ENCODE results near the gene TCF15. TPM values are rescaled to one million over a fixed set of nuclear protein-coding genes. Genes with fewer than 3 reads are reported as not detected.

The TCF15 gene
- total RNA-seq, 2 experiments from 2014 or later = not detected

DNA sequence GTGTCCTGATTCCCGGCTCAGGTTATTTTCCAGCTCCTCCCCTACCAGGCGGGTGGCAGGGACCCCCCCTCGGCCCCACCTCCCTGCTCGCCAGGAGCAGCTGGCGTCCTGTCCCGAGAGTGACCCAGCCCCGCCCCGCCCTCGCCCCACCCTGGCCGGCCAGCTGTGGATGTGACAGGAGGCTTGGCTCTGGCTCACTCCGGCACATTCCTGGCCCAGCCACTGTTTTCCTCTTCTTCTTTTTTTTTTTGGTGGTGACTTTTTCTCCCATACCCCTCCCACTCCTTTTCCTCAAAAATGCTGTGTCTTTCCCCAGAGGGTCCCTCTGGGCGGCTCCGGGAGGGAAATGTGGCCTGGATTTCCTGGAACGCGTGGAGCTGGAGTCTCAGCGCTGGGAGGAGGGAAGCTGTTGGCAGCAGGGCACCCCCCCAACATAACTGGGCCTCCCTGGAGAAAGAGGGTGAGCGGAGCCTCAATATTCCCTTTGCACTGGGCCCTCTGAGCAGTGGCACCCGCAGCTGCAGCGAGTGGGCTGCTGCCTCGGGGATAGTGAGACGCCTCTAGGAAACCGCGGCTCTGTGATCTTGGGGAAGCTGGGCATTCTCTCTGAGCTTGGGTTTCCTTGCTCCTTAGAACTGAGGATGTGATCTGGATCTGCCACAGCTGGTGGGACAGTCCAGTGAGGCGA, 38.2 kb downstream of the TCF15 start:
- ChIA-PET POLR2A (no interaction called here), CTCF (interaction anchor here (1.6 to 1.8 kb wide), 2 partner anchors 10 to 74 kb away, joined by 4 to 7 read pairs; no protein-coding TSS in a partner anchor)
- H3K4me3 Mint-ChIP-seq = no peak overlapping the region
- no peak overlapping the region for H3K27ac Mint-ChIP-seq
- no peaks in the 10 kb centered on the region for H3K9me3 Mint-ChIP-seq (ENCODE audit: insufficient read depth)
- H3K36me3 Mint-ChIP-seq (ENCODE audit: low read depth) = no peaks in the 10 kb centered on the region
- peaks cover 2% of the 10 kb centered on the region for H3K4me1 Mint-ChIP-seq (ENCODE audit: low read depth)
- no peak for DNase-seq
- peaks cover 22% of the 10 kb centered on the region for H3K27me3 Mint-ChIP-seq (ENCODE audit: low read depth)
- ATAC-seq = no peak

DNA sequence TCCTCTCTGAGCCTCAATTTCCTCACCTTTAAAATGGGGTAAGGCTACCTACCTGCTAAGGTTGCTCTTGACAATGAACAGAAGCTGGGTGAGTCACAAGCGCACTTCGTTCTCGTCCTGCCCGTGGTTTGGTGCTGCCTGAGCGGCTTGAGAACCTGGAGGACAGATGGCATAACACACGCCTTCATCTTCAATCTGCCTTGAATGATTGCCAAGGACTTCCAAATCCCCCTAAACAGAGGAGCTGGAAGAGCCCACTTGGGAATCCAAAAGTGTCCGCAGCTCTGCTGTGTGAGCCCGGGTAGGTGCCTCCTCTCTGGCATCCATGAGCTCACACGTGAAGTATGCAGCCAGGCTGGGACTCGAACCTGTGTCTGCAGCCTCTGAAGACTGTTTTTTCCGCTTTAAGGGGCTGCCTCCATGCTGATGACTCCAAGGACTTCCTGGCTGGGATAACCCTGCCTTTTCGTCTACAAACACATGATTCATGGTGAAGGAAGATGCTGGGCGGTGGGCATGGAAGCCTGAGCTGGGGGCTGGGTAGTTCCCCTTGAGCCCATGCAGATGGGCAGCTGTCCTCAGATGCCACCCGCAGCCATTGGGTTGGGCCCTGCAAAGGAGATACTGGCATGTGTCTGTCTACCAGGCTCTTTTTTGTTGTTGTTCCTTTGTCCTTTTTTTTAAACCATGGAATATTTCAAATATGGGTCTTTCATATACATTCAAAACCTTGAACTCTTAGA, 41.3 kb downstream of the TCF15 start:
- POLR2A ChIA-PET = no interaction called here

DNA sequence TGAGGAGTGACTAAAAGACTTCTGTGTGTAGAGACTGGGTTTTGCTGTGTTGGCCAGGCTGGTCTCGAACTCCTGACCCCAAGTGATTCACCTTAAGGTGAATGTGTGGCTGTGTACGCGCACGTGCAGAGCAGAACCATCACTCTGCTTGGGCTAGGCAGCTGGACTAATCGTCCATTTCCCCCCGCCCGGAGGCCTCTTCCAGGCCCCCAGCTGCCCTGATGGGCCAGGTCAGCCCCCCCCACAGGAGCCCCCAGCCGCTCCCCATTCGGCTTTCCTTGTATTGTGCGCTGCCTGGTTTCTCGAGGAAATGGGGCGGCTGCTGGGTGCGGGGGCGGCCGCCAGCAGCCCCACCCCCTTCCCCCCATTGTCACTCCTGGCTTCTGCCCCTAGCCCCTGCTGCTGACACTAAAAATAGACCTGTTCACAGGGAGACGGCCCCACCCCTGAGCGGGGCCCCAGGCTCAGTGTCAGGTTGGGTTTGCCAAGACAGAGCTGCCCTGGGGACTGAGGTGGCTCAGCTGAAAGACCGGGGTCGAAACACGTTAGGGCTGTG, 41.9 kb downstream of the TCF15 start:
- Mint-ChIP-seq H3K4me1 (ENCODE audit: low read depth) (peaks cover 2% of the 10 kb centered on the region), H3K36me3 (ENCODE audit: low read depth) (no peaks in the 10 kb centered on the region), H3K9me3 (ENCODE audit: insufficient read depth) (no peaks in the 10 kb centered on the region), H3K27ac (no peak overlapping the region), H3K27me3 (ENCODE audit: low read depth) (peaks cover 20% of the 10 kb centered on the region), H3K4me3 (no peak overlapping the region)
- ATAC-seq (no peak), DNase-seq (no peak)
- ChIA-PET POLR2A (no interaction called here), CTCF (no interaction called here)

More for the DNA sequence above, 41.3 kb downstream of the TCF15 start:
- H3K4me3 Mint-ChIP-seq = no peak overlapping the region
- H3K27ac Mint-ChIP-seq = no peak overlapping the region
- H3K4me1 Mint-ChIP-seq (ENCODE audit: low read depth) = peaks cover 2% of the 10 kb centered on the region
- CTCF ChIA-PET = no interaction called here
- H3K36me3 Mint-ChIP-seq (ENCODE audit: low read depth) = no peaks in the 10 kb centered on the region
- no peak for DNase-seq
- H3K9me3 Mint-ChIP-seq (ENCODE audit: insufficient read depth) = no peaks in the 10 kb centered on the region
- peaks cover 20% of the 10 kb centered on the region for H3K27me3 Mint-ChIP-seq (ENCODE audit: low read depth)
- ATAC-seq = no peak

GRCh38 chr20:564192-564591, 45.9 kb downstream of the TCF15 start:
- ChIA-PET CTCF (interaction anchor here (1.0 to 3.4 kb wide), 3 partner anchors 9 to 175 kb away, joined by 3 to 11 read pairs (median 6); no protein-coding TSS in a partner anchor), POLR2A (no interaction called here)
- no peaks in the 10 kb centered on the region for H3K36me3 Mint-ChIP-seq (ENCODE audit: low read depth)
- DNase-seq (no peak), ATAC-seq (no peak)
- H3K9me3 Mint-ChIP-seq (ENCODE audit: insufficient read depth) = no peaks in the 10 kb centered on the region
- no peak overlapping the region for H3K27ac Mint-ChIP-seq
- peaks cover 18% of the 10 kb centered on the region for H3K27me3 Mint-ChIP-seq (ENCODE audit: low read depth)
- H3K4me1 Mint-ChIP-seq (ENCODE audit: low read depth) = peaks cover 2% of the 10 kb centered on the region
- H3K4me3 Mint-ChIP-seq = no peak overlapping the region

- H3K9me3 Mint-ChIP-seq (ENCODE audit: insufficient read depth) = no peaks in the 10 kb centered on the region
- ChIA-PET POLR2A (interaction anchor here (1.4 kb wide), 1 partner anchor 21 kb away, joined by 3 read pairs; no protein-coding TSS in a partner anchor), CTCF (interaction anchor here (0.9 to 3.4 kb wide), 7 partner anchors 11 to 176 kb away, joined by 3 to 39 read pairs (median 6); no protein-coding TSS in a partner anchor)
- DNase-seq (no peak), ATAC-seq (no peak)
- no peaks in the 10 kb centered on the region for H3K4me1 Mint-ChIP-seq (ENCODE audit: low read depth)
- peaks cover 15% of the 10 kb centered on the region for H3K27me3 Mint-ChIP-seq (ENCODE audit: low read depth)
- H3K4me3 Mint-ChIP-seq = no peak overlapping the region
- H3K36me3 Mint-ChIP-seq (ENCODE audit: low read depth) = no peaks in the 10 kb centered on the region
- H3K27ac Mint-ChIP-seq = no peak overlapping the region
These were observed 46.9 kb downstream of the TCF15 start for GRCh38 chr20:563187-563586.

DNA sequence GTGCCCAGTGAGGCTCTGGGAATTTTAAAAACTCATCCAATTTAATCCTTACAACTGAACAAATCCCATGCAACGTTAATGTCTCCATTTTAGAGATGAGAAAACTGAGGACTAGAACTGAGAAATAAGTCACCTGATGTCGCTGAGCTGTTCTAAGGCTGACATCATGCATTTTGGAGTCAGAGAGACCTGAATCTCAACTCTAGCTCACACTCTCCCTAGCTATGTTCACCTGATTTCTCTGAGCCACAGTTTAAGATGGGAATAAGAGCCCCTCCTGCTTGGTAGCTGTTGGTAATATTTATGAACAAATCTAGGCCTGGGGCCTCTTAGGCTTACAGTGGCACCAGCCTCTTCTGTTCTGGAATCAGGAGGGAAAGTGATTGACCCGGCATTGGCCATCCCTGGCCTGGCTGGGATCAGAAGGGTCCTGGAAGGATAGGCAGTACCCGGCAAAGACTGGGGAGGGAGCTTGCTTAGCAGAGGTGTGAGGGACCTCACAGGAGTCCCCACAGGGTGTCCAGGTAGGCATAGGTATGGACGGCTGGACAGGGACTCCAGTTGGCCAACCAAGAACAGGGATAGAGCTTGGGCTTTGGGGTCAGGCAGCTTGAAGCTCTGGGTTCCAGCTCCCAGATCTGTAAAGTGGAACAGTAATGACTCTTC, 47.7 kb downstream of the TCF15 start:
- POLR2A ChIA-PET = interaction anchor here (1.0 to 1.4 kb wide), 2 partner anchors 19 to 20 kb away, joined by 3 read pairs; partner anchors contain the start of gene CSNK2A1
- H3K4me3 Mint-ChIP-seq = no peak overlapping the region

GRCh38 chr20:561437-562231, 48.5 kb downstream of the TCF15 start:
- no peak overlapping the region for H3K4me3 Mint-ChIP-seq
- no peaks in the 10 kb centered on the region for H3K9me3 Mint-ChIP-seq (ENCODE audit: insufficient read depth)
- H3K27me3 Mint-ChIP-seq (ENCODE audit: low read depth) = peaks cover 8% of the 10 kb centered on the region
- CTCF ChIA-PET = interaction anchor here (0.8 to 3.4 kb wide), 10 partner anchors 9 to 177 kb away, joined by 3 to 39 read pairs (median 6); partner anchors contain the start of gene CSNK2A1
- POLR2A ChIA-PET = interaction anchor here (0.6 to 1.0 kb wide), 2 partner anchors 18 to 36 kb away, joined by 3 read pairs; partner anchors contain the start of gene CSNK2A1
- peak; percentile 77 for ATAC-seq
- no peak overlapping the region for H3K27ac Mint-ChIP-seq
- DNase-seq = peak; percentile 67
- no peaks in the 10 kb centered on the region for H3K36me3 Mint-ChIP-seq (ENCODE audit: low read depth)
- H3K4me1 Mint-ChIP-seq (ENCODE audit: low read depth) = no peaks in the 10 kb centered on the region

More for the DNA sequence above, 47.7 kb downstream of the TCF15 start:
- DNase-seq (no peak), ATAC-seq (no peak)
- Mint-ChIP-seq H3K9me3 (ENCODE audit: insufficient read depth) (no peaks in the 10 kb centered on the region), H3K36me3 (ENCODE audit: low read depth) (no peaks in the 10 kb centered on the region), H3K4me1 (ENCODE audit: low read depth) (no peaks in the 10 kb centered on the region), H3K27me3 (ENCODE audit: low read depth) (peaks cover 13% of the 10 kb centered on the region), H3K27ac (no peak overlapping the region)
- CTCF ChIA-PET = interaction anchor here (0.6 to 3.4 kb wide), 9 partner anchors 10 to 177 kb away, joined by 3 to 39 read pairs (median 5); no protein-coding TSS in a partner anchor

DNA sequence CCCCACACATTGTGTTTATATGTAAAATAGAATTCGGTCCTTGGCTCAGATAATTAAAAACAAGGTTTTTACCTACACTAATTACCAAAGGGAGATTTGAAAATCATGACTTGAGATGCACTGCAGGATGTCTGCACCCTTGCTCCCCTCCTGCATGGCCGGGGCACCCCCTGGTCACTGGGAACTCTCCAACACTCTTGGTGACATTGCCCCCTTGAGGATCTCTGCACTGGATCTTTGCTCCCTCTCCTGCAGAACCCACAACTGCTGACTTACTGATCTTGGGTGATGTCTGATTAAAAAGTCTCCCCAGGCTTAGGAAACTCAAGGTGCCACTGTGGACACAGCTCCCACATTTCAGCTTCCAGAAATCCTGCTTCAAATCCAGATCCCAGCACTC, 49.4 kb downstream of the TCF15 start:
- Mint-ChIP-seq H3K27ac (no peak overlapping the region), H3K9me3 (ENCODE audit: insufficient read depth) (no peaks in the 10 kb centered on the region), H3K4me1 (ENCODE audit: low read depth) (no peaks in the 10 kb centered on the region), H3K4me3 (no peak overlapping the region), H3K27me3 (ENCODE audit: low read depth) (peaks cover 13% of the 10 kb centered on the region), H3K36me3 (ENCODE audit: low read depth) (no peaks in the 10 kb centered on the region)
- POLR2A ChIA-PET = no interaction called here
- no peak for DNase-seq
- CTCF ChIA-PET = interaction anchor here (0.7 to 3.4 kb wide), 7 partner anchors 17 to 178 kb away, joined by 3 to 39 read pairs (median 5); partner anchors contain the start of gene CSNK2A1
- ATAC-seq = no peak

DNA sequence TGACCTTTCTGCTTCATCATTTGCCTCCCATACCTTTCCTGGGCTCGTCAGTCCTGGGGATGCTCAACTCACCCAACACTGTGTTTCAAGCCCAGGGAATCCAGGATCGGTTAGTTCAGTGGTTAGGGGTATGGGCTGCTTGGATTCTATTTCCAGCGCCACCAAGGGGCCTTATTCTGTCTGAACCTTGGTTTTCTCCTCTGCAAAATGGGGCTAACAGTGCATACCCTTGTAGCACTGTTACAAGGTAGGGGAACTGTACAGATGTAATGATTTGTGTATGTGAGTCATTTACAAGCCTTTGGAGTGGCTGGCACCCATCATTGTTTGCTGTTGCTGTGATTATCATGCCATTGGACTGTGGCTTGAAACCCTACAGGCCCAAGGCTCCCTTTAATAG, 52.0 kb downstream of the TCF15 start:
- no peaks in the 10 kb centered on the region for H3K9me3 Mint-ChIP-seq (ENCODE audit: insufficient read depth)
- POLR2A ChIA-PET = no interaction called here

DNA sequence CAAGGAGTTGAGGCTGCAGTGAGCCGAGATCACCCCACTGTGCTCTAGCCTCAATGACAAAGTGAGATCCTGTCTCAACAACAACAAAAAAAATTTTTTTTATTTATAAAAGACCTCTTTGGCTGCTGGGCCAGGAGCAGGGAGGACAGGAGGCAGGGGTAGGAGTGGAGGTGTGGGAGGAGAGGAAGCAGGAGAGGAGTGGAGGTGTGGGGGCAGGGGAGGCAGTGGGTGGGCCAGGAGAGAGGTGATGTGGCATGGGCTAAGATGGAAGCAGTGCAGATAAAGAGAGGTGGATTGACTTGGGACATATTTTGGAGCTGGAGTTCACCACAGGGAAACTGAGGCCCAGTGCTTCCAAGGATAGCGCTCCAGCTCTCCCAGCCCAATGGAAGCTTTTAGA, 53.1 kb downstream of the TCF15 start:
- CTCF ChIA-PET = interaction anchor here (3.0 kb wide), 1 partner anchor 89 kb away, joined by 8 read pairs; no protein-coding TSS in a partner anchor
- no peaks in the 10 kb centered on the region for H3K9me3 Mint-ChIP-seq (ENCODE audit: insufficient read depth)

More for the DNA sequence above, 52.0 kb downstream of the TCF15 start:
- ATAC-seq (no peak), DNase-seq (no peak)
- Mint-ChIP-seq H3K27me3 (ENCODE audit: low read depth) (peaks cover 28% of the 10 kb centered on the region), H3K4me3 (no peak overlapping the region), H3K4me1 (ENCODE audit: low read depth) (no peaks in the 10 kb centered on the region), H3K36me3 (ENCODE audit: low read depth) (no peaks in the 10 kb centered on the region), H3K27ac (no peak overlapping the region)
- CTCF ChIA-PET = interaction anchor here (3.0 kb wide), 1 partner anchor 87 kb away, joined by 8 read pairs; no protein-coding TSS in a partner anchor

DNA sequence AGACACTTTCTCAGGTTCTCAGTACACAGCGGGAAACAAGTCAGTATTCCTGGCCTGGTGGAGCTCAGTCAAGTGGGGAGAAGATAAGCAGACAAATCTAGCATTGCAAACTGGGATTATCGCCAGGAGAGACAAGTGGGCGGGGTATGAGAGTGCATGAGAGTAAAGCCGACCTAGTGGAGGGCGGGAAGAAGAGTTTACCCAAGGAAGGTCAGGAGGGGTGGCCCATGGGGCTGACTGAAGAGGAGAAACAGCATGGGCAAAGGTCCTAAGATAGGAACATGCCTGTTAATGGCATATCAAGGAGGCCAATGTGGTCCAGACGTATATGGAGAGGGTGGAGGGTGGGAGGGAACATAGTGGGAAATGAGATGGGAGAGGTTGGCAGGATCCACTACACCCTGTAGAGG, 54.1 kb downstream of the TCF15 start:
- ChIA-PET POLR2A (no interaction called here), CTCF (interaction anchor here (3.0 kb wide), 1 partner anchor 90 kb away, joined by 8 read pairs; no protein-coding TSS in a partner anchor)
- H3K27me3 Mint-ChIP-seq (ENCODE audit: low read depth) = peaks cover 34% of the 10 kb centered on the region

More for the DNA sequence above, 53.1 kb downstream of the TCF15 start:
- Mint-ChIP-seq H3K27ac (no peak overlapping the region), H3K4me1 (ENCODE audit: low read depth) (no peaks in the 10 kb centered on the region), H3K4me3 (no peak overlapping the region), H3K36me3 (ENCODE audit: low read depth) (no peaks in the 10 kb centered on the region), H3K27me3 (ENCODE audit: low read depth) (peaks cover 31% of the 10 kb centered on the region)
- POLR2A ChIA-PET = no interaction called here
- ATAC-seq (no peak), DNase-seq (no peak)

More for the DNA sequence above, 54.1 kb downstream of the TCF15 start:
- Mint-ChIP-seq H3K4me3 (no peak overlapping the region), H3K4me1 (ENCODE audit: low read depth) (no peaks in the 10 kb centered on the region), H3K9me3 (ENCODE audit: insufficient read depth) (no peaks in the 10 kb centered on the region), H3K27ac (no peak overlapping the region), H3K36me3 (ENCODE audit: low read depth) (no peaks in the 10 kb centered on the region)
- DNase-seq = no peak
- ATAC-seq = no peak
